Measurements from ENCODE around the gene APIP. TPM values are rescaled to one million over a fixed set of nuclear protein-coding genes. Genes with fewer than 3 reads are reported as not detected.

Gene APIP
- total and polyA plus RNA-seq, 2 of the 8 experiments (the other 6 are each of a cell fraction or from before 2014, with no cell fraction given): 10.4 to 25.7 TPM

- Histone ChIP-seq H2BK15ac (ENCODE audit: low read length) (no peak overlapping the region), H3K36me3 (ENCODE audit: control insufficient read depth in 2 of 4, insufficient read depth in 4 of 4, low read length in 3 of 4) (no peaks in the 10 kb centered on the region), H3K9ac (replicated peaks in 1 of 4; ENCODE audit: extremely low read depth in 1 of 4, low read depth in 3 of 4, low read length in 3 of 4) (no peak overlapping the region), H3K27ac (ENCODE audit: low read depth, low read length) (no peak overlapping the region), H3K14ac (ENCODE audit: insufficient read length) (no peak overlapping the region), H2AK5ac (ENCODE audit: low read depth, low read length) (no peak overlapping the region), H4K91ac (replicated peaks; ENCODE audit: insufficient read length, low read length) (no peak overlapping the region), H3K18ac (ENCODE audit: extremely low read depth, low read length) (no peak overlapping the region), H2BK12ac (ENCODE audit: low read depth, low read length) (no peak overlapping the region), H3K27me3 (replicated peaks in 1 of 4; ENCODE audit: control insufficient read depth in 3 of 4, extremely low read depth in 1 of 4, insufficient read depth in 3 of 4, low read length in 3 of 4) (no peaks in the 10 kb centered on the region), H3K4me2 (ENCODE audit: insufficient read depth in 1 of 2, low read depth in 2 of 2, low read length in 2 of 2) (no peak overlapping the region), H4K20me1 (replicated peaks in 1 of 2; ENCODE audit: control insufficient read depth in 1 of 2, insufficient read depth in 2 of 2, low read length in 2 of 2) (no peaks in the 10 kb centered on the region), H3K79me1 (ENCODE audit: low read depth, low read length) (no peaks in the 10 kb centered on the region), H3K9me3 (ENCODE audit: insufficient read depth in 2 of 2, low read depth in 1 of 2, low read length in 1 of 2) (no peaks in the 10 kb centered on the region), H4K5ac (ENCODE audit: insufficient read length, low read depth, low read length) (no peak overlapping the region), H2BK5ac (ENCODE audit: low read depth, low read length) (no peak overlapping the region), H3K79me2 (ENCODE audit: control insufficient read depth in 1 of 2, insufficient read depth in 2 of 2, low read length in 2 of 2) (no peaks in the 10 kb centered on the region), H3K4ac (replicated peaks; ENCODE audit: insufficient read length, low read depth, low read length) (no peak overlapping the region), H2BK120ac (replicated peaks; ENCODE audit: low read depth, low read length) (no peak overlapping the region), H4K8ac (ENCODE audit: extremely low read depth, insufficient read depth, low read length) (no peak overlapping the region), H3K23me2 (ENCODE audit: low read depth, low read length) (no peaks in the 10 kb centered on the region), H2AFZ (ENCODE audit: low read length) (no peak overlapping the region), H3K23ac (ENCODE audit: insufficient read length) (no peak overlapping the region), H3K4me1 (replicated peaks in 1 of 4; ENCODE audit: control insufficient read depth in 3 of 4, insufficient read depth in 4 of 4, low read length in 3 of 4) (peaks cover 0 to 3% (median 0%) of the 10 kb centered on the region in 4 experiments; a peak in 2 of 7 replicates), H2BK20ac (ENCODE audit: low read length) (no peak overlapping the region), H3K56ac (replicated peaks; ENCODE audit: insufficient read length, low read depth, low read length) (no peak overlapping the region), H3K4me3 (ENCODE audit: extremely low read depth in 1 of 4, insufficient read depth in 2 of 4, low read depth in 3 of 4, low read length in 4 of 4) (no peak overlapping the region)
- FAIRE-seq (no peak), DNase-seq (ENCODE audit: low read depth in 1 of 2, low spot score in 2 of 2) (peak in 1 of 2 experiments; percentile 14)
- TF ChIP-seq RAD21 (IDR thresholded peaks at IDR 0.05 in 1 of 2, conservative IDR thresholded peaks at IDR 0.05 in 1 of 2; ENCODE audit: low read depth in 2 of 2, low read length in 2 of 2): peak; percentile 6 to 30; a peak in 2 of 4 replicates
- peak in 1 of 3 experiments; percentile 3; a peak in 1 of 4 replicates for TF ChIP-seq CTCF (IDR thresholded peaks at IDR 0.05; ENCODE audit: control extremely low read depth in 1 of 3, insufficient read depth in 1 of 3, low read depth in 1 of 3, low read length in 3 of 3)
- no peak for TF ChIP-seq BRCA1 (IDR thresholded peaks at IDR 0.05; ENCODE audit: low read depth, low read length)
- TF ChIP-seq SIN3A (conservative IDR thresholded peaks at IDR 0.05 in 1 of 2, IDR thresholded peaks at IDR 0.05 in 1 of 2; ENCODE audit: low read depth in 1 of 2, low read length in 2 of 2): no peak
- CTCF ChIA-PET (ENCODE audit: partially characterized antibody): interaction anchor here (0.7 to 3.9 kb wide), 3 partner anchors 13 to 297 kb away, joined by 3 to 23 read pairs (median 21); no protein-coding TSS in a partner anchor
- WGBS, 2 experiments (ENCODE audit: extremely low coverage in 1 of 2, insufficient coverage in 1 of 2, insufficient read length in 1 of 2, insufficient replicate concordance in 2 of 2, low coverage in 1 of 2, low lambda C conversion rate in 2 of 2, missing lambda C conversion rate in 1 of 2): 87% methylated on average over 3 of the region's 3 CpGs; no CpG with 5 or more reads in 1 of the 2 experiments
- POLR2A ChIA-PET (ENCODE audit: partially characterized antibody): no interaction called here
Observed at GRCh38 chr11:34855754-34856095, 60.5 kb downstream of the APIP start.
